HT1080 (cell line): ENCODE data around the gene CMYA5. TPM values are rescaled to one million over a fixed set of nuclear protein-coding genes. Genes with fewer than 3 reads are reported as not detected.

Source experiments
- DNase-seq: peaks from one replicate; pipeline ENCODE4 v3.0.0-alpha.2; 2015; ENCODE audit warnings: low read depth
- total RNA-seq: library from RNA; depleted of rRNA; stranded (reverse); fragments of >200 nt; shearing (Covaris generic); gene quantifications from 2 replicates; pipeline ENCODE4 v1.2.3, GENCODE V29; 2014

CMYA5 gene
- total RNA-seq, 1 experiment from 2014 or later = 0.06 TPM

DNA sequence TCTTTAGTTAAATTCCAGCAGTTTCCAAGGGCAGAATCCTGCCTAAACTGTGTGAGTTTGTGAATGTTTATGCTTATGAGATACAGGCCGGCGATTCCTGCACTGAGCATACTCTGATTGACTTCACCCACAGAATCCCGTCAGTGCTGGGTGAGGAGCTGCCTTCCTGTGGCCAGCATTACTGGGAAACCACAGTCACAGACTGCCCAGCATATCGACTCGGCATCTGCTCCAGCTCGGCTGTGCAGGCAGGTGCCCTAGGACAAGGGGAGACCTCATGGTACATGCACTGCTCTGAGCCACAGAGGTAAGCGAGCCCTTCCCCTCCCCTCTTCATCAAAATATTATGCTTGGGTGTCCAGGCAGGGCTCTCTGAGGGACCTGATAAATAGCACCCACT is 103.7 kb downstream of the CMYA5 start:
- DNase-seq = no peak

DNA sequence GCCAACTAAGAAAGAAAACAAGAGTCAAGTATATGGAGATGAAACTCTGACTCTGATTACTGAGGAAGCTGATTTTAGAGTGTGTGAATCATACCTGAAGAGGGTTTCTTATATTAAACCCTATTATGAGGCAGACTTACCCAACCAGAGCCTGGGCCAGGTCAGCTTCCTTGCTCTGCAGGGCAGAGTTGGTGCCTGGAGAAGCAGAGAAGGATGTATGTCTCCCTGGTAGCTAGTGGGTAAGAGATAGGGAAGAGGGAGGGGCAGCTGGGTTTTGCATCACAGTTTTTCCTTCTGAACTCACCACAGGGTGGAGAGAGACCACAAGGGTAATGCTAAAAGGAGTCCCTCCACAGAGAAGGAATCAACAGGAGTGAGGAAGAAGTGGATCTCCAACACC is 104.1 kb downstream of the CMYA5 start:
- DNase-seq = no peak

DNA sequence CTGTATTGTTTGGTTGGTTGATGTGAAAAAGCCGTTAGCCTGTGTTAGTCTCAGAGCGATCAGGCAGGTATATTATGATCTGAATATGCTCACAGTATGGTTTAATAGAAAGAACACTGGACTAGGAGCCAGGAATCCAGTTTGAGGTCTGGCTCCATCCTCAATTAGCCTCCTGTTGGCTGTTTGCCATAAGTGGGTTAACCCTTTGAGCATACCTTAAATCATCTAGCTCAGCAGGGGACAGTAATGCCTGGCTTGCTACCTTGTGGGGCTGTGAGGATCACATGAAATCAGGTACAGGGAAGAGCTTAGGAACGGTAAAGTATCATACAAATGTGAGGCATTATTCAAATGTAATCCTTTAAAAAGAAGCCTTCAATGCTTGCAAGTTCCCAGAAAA is 104.7 kb downstream of the CMYA5 start:
- no peak for DNase-seq

- DNase-seq = peak; percentile 25
These were observed 106.2 kb downstream of the CMYA5 start for GRCh38 chr5:79795764-79796398.

GRCh38 chr5:79798893-79799590 is 109.4 kb downstream of the CMYA5 start:
- DNase-seq = no peak

DNA sequence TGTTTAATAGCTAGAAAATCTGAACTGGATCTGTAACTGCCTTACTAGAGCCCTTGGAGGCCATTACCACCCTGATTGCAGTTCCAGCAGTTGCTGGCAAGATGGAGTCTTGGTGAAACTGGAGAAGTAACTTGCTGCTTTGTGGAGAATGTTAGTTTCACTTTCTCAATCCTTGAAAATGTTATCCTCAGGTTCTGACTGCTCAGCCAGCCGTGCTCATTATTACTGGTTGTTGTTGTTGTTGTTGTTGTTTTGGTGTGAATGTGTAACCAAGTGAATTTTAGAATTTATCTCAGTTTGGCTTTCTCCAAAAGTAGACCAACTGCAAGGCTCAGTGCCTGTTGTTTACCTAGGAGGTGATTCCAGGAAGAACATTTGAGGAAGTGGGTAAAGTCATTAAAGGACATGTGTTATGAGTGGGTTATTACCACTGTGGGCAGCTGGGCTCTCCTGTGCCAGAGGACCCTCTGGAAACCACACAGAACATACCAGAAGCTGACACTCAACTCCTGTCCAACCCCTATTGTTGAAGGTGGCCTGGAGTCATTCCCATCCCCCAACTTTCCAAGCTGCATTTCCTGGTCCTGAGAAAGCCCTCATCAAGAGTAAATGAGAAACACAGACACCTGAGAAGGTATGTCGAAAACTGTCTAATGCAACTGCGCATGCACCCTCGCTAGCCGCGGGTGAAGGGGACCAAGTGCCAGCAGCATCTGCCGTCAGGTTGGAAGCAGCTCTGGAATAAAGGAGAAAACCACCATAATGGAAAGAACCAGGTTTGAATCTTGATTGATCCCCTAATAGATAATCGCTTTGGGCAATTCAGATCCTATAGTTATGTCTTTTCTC is 111.6 kb downstream of the CMYA5 start:
- DNase-seq = peak; percentile 10

- DNase-seq = no peak
These were observed 112.8 kb downstream of the CMYA5 start for GRCh38 chr5:79802406-79802805.

DNA sequence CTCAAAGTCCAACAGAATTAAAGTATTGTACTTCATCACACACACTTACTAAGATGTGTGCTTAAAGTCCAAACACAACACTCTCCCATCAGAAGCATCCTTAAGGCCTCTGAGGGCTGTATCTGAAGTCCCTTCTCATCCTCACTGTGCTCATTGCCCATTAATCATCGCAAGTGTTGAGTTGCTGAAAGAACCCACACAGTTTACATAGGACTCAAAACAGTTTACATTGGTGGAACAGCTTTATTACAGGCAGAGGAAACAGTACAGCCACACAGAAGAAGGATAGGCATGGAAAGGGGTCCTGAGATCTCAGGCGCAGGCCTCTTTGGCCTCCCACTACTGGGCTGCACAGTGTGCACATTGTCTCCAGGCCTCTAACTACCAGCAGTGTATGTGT is 113.4 kb downstream of the CMYA5 start:
- DNase-seq = no peak

DNA sequence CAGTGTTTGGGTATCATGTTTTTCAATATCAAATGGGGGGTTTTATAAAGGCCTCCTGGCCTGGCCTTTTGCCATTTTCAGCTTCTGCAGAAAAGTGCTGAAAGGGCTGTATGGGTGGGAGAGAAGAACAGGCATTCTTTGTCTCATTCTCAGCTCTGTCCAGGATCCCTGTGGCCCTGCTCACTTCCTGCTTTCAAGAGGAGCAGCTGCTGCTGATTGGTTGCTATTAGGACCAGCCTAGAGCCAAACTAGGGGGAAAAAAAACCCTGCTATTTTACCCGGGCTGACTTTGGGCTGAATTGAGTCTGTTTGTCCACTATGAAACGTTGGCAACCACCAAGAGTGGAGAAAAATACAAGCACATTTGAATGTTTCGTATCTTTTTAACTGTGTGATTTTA is 117.1 kb downstream of the CMYA5 start:
- peak; percentile 47 for DNase-seq

GRCh38 chr5:79809743-79810142 is 120.1 kb downstream of the CMYA5 start:
- no peak for DNase-seq

DNA sequence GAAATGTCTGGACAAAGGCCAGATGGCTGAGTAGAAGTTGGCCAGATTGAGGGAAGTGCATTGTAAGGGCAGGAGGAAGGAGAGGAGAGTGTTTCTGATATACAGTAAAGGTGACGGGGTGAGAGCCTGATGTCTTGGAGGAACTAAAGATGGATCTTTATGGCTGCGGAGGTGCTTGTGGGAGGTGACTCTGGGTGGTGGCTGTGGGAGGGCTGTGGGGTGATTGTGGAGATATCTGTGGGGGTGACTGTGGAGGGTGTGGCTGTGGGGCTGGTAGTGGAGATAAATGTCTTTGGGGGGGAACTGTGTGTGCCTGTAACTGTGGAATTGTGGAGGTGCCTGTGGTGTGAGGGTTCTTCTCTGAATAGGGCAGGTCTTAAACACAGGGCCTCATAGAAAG is 121.4 kb downstream of the CMYA5 start:
- DNase-seq = no peak

DNA sequence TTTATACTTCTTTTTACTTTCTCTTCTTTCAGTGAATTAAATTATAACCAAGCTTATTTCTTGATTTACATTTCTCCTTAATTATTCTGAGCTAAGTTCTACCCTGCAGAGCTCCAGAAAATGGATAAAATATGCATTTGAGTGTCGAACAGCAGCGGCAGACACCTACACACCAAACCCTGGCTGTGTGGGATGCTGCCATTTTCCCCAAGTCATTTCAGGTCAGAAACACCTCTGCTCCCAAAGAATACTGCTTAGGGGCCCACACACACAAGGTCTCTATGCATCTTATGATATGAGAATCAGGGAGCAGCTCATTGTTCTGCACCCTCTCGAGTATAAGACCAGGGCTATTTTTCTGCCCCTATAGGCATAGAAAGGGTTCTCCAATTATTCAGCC is 122.3 kb downstream of the CMYA5 start:
- DNase-seq = no peak

GRCh38 chr5:79814699-79815098 is 125.1 kb downstream of the CMYA5 start:
- no peak for DNase-seq

GRCh38 chr5:79816014-79816413 is 126.4 kb downstream of the CMYA5 start:
- no peak for DNase-seq

DNA sequence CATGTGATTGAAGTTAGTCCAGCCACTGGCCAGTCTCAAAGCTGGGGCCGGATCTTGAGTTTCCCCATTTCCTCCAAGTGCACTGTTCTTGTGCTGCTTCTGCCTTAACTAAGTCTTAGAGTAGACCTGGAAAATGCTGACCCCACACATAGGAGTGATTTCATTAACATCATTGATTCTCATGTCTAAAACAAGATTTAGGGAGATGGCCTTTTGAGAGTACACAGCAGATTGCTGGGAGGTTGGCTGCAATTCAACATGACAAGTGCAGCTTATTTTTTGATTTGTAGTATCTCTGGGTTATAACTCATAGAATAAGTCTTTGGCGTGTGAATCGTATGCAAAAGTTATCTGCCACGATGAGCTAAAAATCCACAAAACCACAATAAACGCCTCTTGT is 131.0 kb downstream of the CMYA5 start:
- DNase-seq = no peak

DNA sequence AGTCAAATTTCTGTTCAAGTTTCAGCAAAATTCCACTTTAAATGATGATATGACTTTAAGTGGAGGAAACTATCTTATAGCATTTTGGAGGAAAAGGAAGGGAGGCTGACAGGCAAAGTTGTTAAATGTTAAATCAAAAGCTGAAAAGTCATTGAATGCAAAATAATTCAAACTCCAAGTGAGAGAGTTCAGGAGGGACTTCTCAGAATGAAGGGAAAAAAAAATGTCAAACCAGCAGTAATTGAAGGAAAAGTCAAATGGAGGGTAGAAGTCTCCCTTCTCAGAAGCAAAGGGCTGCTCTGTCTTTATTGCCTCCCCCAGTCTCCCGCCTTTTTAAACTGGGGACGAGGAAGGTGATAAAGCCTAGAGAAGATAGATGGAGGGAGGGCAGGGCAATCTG is 134.8 kb downstream of the CMYA5 start:
- DNase-seq = no peak

DNA sequence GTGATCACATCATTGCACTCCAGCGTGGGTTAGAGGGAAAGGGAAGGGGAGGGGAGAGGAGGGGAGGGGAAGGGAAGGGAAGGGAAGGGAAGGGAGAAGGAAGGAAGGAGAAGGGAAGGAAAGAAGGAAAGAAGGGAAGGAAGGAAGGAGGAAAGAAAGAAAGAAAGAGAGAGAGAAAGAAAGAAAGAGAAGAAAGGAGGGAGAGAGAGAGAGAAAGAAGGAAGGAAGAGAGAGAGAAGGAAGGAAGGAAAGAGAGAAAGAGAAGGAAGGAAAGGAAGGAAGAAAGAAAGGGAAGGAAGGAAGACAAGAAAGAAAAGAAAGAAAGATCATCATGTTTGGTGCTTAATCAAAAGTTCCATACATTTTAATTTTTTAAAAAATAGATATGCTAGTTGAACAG is 136.2 kb downstream of the CMYA5 start:
- DNase-seq = no peak

DNA sequence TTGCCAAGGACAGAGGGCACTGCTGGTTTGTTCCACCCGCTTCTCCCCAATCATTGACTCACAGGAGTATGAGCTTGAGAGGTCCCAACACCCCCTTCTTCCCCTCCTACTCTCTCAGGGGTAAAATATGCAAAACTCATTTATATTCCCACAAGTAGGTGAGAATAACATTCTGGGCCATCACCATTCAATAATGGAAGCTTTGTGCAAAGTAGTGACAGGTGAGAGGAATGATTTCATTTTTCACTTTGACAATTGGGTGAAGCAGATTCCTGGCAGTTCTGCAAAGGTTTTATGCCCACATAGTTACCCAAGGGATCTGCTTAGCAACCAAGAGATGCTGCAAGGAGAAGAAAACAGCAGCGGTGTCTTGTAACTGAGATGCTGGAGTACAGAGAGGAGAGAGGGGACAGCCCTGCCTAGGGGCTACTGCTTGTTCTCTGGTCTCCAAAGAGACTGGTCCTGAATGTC is 137.6 kb downstream of the CMYA5 start:
- no peak for DNase-seq

DNA sequence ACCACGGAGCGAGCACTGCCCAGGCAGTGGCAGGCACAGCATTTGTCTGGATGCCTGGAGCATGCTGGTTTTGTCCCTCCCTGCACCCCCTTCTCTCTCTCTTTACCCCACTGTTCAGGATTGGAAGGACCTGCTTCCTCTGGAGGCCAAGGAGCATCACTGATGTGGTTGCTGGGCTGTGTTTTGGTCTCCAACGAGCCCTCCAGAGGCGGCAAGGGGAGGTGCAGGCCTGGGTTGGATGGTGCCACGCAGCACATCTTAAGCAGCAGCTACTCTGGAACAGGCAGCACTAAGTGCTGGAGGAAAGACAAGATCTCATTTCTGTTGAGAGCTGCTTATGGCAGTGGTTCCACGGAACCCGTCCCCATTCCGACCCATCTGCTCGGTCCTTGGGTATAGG is 139.6 kb downstream of the CMYA5 start:
- peak; percentile 10 for DNase-seq

- no peak for DNase-seq
These were observed 142.0 kb downstream of the CMYA5 start for GRCh38 chr5:79831381-79832309.

DNA sequence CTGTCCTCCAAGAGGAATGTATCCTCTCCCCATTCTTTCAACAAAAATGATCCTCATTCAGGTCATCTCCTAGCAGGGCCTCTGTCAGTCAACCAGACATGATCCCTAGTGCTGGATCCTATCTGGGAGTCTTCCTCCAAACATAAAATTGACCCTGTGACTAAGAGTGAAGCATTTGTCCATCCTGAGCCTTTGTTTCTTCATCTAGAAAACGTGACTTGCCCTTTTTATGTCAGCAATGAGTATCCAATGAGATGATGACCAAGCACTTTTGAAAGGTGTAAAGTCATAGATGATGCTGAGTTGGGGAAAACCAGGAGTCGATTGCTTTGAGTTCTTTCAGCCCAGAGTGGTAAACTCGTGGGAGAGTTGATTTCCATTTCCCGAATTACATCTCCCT is 143.3 kb downstream of the CMYA5 start:
- no peak for DNase-seq
